ENCODE measurements around the gene SH3TC1.

The SH3TC1 gene

DNA sequence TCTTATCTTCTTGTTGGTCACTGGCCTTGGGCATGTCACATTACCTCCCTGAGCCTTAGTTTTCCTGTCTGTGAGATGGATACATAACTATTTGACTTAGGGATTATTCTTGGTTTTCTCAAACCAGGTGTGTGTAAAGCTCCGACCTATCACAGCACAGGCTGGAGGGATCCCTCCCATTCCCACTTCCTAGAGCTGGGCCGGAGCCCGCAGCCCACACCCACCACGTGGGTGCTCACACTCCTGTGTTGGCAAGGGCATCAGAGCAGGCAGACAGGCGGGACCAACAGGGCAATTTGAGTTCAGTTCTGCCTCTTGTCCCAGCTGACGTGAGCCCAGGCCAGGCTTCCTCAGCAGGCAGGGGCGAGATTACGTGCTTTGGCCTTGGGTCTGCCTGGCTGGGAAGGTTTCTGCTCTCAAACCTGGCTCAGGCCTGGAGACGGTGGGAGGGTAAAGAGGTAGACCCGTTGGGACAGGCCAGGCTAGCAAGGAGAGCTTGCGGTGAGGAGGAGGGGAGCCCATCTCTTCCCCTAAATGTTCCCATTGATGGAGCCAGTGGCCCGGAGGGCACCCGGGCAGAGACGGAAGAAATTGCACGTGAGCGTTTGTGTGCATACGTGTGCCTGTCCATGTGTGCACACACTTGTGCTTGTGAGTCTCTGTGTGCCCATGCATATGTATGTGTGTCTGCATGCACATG lies 734 bp upstream of the SH3TC1 start:
- no peak for DNase-seq (ENCODE audit: low read depth in 2 of 2)

- no peak for DNase-seq (ENCODE audit: low read depth in 2 of 2)
Observed at GRCh38 chr4:8199594-8200301, 658 bp downstream of the SH3TC1 start.

GRCh38 chr4:8200302-8200975 lies 1.3 kb downstream of the SH3TC1 start:
- DNase-seq (ENCODE audit: low read depth in 2 of 2) = no peak

- peak in 1 of 2 donors; percentile 43 for DNase-seq (ENCODE audit: low read depth in 2 of 2)
Observed at GRCh38 chr4:8201321-8201781, 2.3 kb downstream of the SH3TC1 start.

DNA sequence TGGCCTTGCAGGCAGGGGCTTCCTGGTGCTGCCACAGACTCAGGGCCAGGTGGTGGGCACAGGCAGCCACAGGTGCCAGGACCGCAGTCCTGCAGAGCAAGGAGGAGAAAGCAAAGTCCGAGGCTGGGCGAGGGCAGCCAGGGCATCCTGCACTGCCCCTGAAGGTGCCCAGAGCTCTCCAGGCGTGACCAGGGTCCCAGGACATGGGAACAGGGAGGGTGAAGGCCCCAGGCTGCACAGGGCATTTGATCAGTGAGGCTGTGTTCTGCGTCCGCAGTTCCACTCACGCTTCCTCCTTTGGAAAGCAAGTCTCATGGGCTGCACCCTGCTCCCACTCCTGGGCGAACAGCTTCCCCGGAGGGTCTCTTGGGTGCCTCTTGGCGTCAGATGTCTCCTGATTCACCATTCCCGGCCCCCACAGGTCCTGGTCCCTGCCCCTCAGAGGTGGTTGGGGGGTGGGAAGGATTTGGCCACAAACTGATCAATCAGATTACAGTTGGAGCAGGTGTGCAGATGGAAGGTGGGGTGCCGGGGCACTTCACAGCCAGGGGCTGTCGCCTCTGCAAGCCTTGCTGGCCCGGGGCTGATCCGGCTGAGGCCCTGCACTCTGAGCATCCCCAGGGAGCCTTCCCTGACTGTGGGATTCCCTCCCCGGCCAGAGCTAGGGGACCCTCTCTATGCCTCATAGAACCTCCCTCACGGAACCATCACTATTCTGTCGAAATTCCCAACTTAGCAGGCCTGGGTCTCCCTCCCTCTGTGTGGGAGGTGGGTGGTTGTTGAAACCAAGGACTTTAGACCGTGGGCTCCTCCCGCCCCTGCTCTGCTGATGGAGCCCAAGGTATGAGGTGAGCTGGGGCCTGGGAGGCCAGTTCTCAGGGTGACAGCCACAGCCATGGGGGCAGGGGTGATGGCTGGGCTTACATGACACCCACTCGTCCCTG lies 3.3 kb downstream of the SH3TC1 start:
- DNase-seq (ENCODE audit: low read depth in 2 of 2) = no peak

GRCh38 chr4:8203052-8203401 lies 3.9 kb downstream of the SH3TC1 start:
- no peak for DNase-seq (ENCODE audit: low read depth in 2 of 2)

GRCh38 chr4:8203817-8204216 lies 4.7 kb downstream of the SH3TC1 start:
- DNase-seq (ENCODE audit: low read depth in 2 of 2) = no peak

- DNase-seq (ENCODE audit: low read depth in 2 of 2) = no peak
Observed at GRCh38 chr4:8204576-8205227, 5.6 kb downstream of the SH3TC1 start.

DNA sequence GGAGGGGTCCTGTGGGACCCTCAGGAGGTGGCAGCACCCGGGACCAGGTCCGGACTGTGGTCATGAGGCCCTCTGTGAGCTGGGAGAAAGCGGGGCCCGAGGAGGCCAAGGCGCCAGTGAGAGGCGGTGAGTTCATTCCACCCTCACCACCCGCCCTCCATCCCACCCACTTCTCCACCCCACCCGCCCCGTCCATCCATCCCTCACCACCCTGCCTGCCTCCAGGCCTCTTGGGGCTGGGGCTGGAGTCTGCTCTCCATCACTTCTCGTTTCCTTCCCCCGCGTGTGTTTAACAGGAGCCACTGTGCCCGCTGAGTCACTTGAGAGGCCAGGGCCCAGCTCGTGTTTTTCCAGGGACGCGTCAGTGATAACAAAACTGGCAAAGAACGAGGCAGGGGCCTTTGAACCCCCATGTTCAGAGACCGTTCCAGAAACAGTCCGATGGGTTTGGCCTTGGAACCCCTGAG lies 6.2 kb downstream of the SH3TC1 start:
- no peak for DNase-seq (ENCODE audit: low read depth in 2 of 2)

- no peak for DNase-seq (ENCODE audit: low read depth in 2 of 2)
Observed at GRCh38 chr4:8205749-8206611, 6.9 kb downstream of the SH3TC1 start.

DNA sequence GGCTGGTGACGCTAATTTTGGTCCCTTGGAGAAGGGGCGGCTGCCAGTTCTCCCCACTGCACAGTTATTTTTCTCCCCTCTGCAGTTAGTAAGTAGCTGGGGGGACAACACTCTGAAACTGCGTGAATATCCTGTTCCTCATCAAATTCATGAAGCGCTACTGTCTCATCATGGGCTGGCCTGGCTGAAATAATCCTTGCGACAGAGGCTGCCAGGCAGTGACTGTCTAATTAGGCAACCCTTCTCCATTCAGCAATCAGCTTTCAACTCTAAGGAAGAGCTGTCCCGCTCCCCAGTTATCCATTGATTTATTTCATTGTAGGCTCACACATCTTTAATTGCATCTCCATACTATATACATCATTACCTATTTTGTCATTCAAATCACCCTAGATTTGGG lies 8.2 kb downstream of the SH3TC1 start:
- no peak for DNase-seq (ENCODE audit: low read depth in 2 of 2)

DNA sequence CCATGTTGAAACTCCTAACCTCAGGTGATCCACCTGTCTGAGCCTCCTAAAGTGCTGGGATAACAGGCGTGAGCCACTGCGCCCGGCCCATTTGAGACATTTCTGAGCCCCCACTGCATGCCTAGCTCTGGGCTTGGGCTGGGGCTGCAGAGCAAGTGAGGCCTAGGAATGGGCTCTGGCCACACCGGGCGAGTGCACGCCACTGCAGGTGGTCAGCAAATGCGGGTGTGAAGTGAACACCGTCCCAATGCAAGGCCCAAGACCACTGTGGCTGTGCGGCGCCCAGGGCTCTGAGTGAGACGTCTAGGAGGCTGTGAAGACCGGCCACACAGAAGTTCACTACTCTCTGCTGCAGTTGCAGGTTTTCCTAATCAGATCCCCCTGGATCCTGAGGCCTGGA lies 9.5 kb downstream of the SH3TC1 start:
- DNase-seq (ENCODE audit: low read depth in 2 of 2) = no peak

DNA sequence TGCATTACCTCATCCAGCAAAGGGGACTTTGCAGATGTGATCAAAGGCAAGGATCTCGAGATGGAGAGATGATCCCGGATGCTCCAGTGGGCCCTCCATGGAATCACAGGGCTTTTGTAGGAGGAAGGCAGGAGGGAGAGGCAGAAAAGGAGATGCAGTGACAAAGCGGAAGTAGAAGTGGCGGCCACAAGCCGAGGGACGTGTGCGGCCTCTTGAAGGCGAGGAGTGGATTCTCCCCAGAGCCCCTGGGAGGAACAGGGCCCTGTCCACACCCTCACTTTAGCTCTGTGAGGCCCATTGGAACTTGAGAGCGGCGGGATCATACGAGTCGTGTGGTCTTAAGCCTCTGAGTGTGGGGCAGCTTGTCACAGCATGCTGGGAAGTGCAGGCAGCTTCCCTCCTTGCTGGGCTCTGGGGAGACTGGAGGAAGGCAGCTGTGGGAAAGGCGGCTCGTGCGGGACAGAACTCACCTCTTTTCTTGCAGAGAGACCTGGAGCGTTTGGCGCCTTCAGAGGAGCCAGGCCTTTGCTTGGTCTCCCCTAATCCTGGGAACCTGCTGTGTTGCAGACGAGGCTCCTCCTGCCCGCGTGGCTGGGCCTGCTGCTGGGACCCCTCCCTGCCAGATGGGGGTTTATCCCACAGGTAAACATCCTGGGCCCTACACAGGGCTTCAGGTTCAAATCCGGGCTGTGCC lies 10.2 kb downstream of the SH3TC1 start:
- DNase-seq (ENCODE audit: low read depth in 2 of 2) = no peak

DNA sequence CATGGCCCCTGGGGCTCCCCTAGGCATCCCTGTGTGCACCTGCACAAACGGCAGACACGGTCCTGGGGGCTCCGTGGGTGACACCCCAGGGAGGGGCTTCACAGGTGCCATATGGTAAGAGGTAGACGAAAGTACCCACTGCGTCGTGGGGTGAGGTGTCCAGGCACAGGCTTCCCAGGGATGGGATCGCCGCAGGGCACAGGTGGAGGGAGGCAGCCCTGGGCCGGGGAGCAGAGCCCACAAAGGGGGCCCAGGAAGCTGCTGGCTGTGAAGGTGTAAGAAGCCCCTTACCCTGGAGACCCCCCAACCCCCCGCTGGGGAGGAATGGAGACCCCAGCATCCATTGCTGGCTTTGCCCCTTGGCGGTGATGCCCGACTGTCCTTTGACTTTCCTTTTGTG lies 10.9 kb downstream of the SH3TC1 start:
- DNase-seq (ENCODE audit: low read depth in 2 of 2) = no peak

DNA sequence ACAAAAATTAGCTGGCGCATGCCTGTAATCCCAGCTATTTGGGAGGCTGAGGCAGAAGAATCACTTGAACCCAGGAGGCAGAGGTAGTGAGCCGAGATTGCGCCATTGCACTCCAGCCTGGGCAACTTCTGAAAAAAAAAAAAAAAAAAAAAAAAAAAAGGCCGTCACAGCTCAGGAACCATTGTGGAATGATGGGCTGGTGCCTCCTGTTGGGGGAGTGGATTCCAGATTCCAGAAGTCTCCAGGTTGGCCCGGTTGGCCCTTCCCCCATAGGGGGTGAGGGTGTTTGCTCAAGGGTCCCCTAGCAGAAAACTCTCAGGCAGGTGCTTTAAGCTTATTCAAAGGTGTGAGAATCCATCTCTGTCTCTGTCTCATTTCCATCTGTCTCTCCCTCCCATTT lies 11.5 kb downstream of the SH3TC1 start:
- DNase-seq (ENCODE audit: low read depth in 2 of 2) = no peak

GRCh38 chr4:8211251-8211650 lies 12.2 kb downstream of the SH3TC1 start:
- DNase-seq (ENCODE audit: low read depth in 2 of 2) = no peak

GRCh38 chr4:8211737-8212581 lies 12.9 kb downstream of the SH3TC1 start:
- no peak for DNase-seq (ENCODE audit: low read depth in 2 of 2)

GRCh38 chr4:8212622-8213021 lies 13.5 kb downstream of the SH3TC1 start:
- no peak for DNase-seq (ENCODE audit: low read depth in 2 of 2)

DNA sequence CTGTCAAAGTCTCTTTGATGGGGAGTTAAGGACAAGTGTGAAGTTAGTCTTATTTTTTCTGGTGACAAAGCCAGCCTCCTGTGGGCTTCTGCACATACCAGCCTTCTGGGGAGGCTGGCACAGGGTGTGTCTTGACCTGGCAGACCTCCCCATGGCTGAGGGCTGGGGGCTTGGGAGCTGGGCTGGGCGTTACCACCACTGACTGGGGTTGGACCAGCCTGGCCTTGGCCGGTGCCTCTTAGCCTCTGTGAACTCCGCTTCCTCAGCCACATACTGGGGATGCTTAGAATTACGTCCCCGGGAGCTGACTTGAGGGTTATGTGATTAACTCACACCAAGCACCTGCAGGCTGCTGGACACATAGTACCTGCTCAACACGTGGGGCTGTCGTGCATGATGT lies 14.0 kb downstream of the SH3TC1 start:
- DNase-seq (ENCODE audit: low read depth in 2 of 2) = no peak
